ENCODE measurements around the gene ARSK.

- TF ChIP-seq CTCF (IDR thresholded peaks at IDR 0.05) (no peak), POLR2A (IDR thresholded peaks at IDR 0.05) (no peak)
These were observed 34.7 kb upstream of the ARSK start for GRCh38 chr5:95520206-95520605.

Data from uterus (tissue), 2 donors.